Heart left ventricle (tissue), 16 donors: Measurements from ENCODE around the gene PLEKHG4. TPM values are rescaled to one million over a fixed set of nuclear protein-coding genes. Genes with fewer than 3 reads are reported as not detected.
A peak's percentile ranks its signal among the peaks of the same experiment; 100 is the strongest.

Experiments
- ATAC-seq, 4 donors: fragments of 200-7000 bp; cut with Tn5 transposase; one replicate each; pipeline ENCODE4 v1.9.1; 2020 to 2022; ENCODE audit warnings: moderate library complexity in 4 of 4, mild to moderate bottlenecking in 3 of 4, moderate number of reproducible peaks in 1 of 4
- DNase-seq, 5 donors: peaks; one replicate each; pipeline ENCODE4 v3.0.0-alpha.2; 2020
- H3K27ac ChIP-seq, 12 donors: fragments of 200-600 bp; sonication (generic) in 4 of 12; one replicate each; pipeline versions ENCODE4 v1.5.0 to v1.8.0; 2016 to 2022; ENCODE audit warnings: mild to moderate bottlenecking in 2 of 12
- H3K27me3 ChIP-seq, 9 donors: fragments of 200-600 bp; sonication (generic) in 2 of 9; one replicate each; pipeline versions ENCODE4 v1.5.1 to v1.8.0; 2016 to 2022; ENCODE audit warnings: mild to moderate bottlenecking in 3 of 9
- H3K36me3 ChIP-seq, 9 donors: fragments of 200-600 bp; sonication (generic) in 2 of 9; one replicate each; pipeline versions ENCODE4 v1.5.0 to v1.8.0; 2018 to 2022; ENCODE audit warnings: mild to moderate bottlenecking in 2 of 9
- H3K4me1 ChIP-seq, 12 donors: fragments of 200-600 bp; sonication (generic) in 4 of 12; one replicate each; pipeline versions ENCODE4 v1.5.0 to v1.8.0; 2016 to 2022; ENCODE audit warnings: mild to moderate bottlenecking in 3 of 12
- H3K4me3 ChIP-seq, 12 donors: fragments of 200-600 bp; sonication (generic) in 4 of 12; one replicate each; pipeline versions ENCODE4 v1.5.0 to v1.8.0; 2017 to 2022; ENCODE audit warnings: mild to moderate bottlenecking in 9 of 12, moderate library complexity in 4 of 12
- H3K9me3 ChIP-seq, 12 donors: fragments of 200-600 bp; sonication (generic) in 4 of 12; one replicate each; pipeline versions ENCODE4 v1.5.0 to v1.8.0; 2016 to 2022; ENCODE audit warnings: mild to moderate bottlenecking in 1 of 12
- CTCF ChIP-seq, 12 donors: fragments of 200-600 bp; sonication (generic) in 4 of 12; IDR thresholded peaks; one replicate each; pipeline versions ENCODE4 v1.5.0 to v1.8.0; 2018 to 2022; ENCODE audit warnings: antibody characterized with exemption in 12 of 12, mild to moderate bottlenecking in 5 of 12
- POLR2A ChIP-seq, 2 donors: fragments of 450-650 bp; IDR thresholded peaks; one replicate each; pipeline ENCODE4 v1.6.1; 2017; ENCODE audit warnings: antibody characterized with exemption in 2 of 2, mild to moderate bottlenecking in 2 of 2, moderate library complexity in 2 of 2
- WGBS, 4 donors: extraction: QIAGEN DNeasy Blood & Tissue Kit in 2 of 4; methylation state at CpG; one replicate each; pipeline versions ENCODE4 v1.1.5 to v1.1.7; 2013 to 2018; 5-methylcytosine and 5-hydroxymethylcytosine counted together
- intact Hi-C, 10 donors: fragments of 100-400 bp; cut with DNase I; formaldehyde crosslinking; loops; one replicate each; pipeline versions ENCODE4 v1.11.1 to v1.14.2; 2022
- polyA plus RNA-seq, 2 donors: library from polyadenylated mRNA; stranded (reverse); fragments of 200-250 nt; gene quantifications; one replicate each; pipeline ENCODE4 v1.2.3, GENCODE V29; 2013
- total RNA-seq, 9 donors: library from RNA; depleted of rRNA in 2 of 9; stranded (reverse); fragments of >200 nt in 2 of 9; fragmentation: NEBNext Ultra II Directional in 3 of 9; extraction: Animal tissue kit (Norgen Biotek cat#: 25700) in 3 of 9; gene quantifications; one replicate each; pipeline versions ENCODE4 v1.1.0 to v1.2.4, GENCODE V29; 2016 to 2023
- donor health status: ischemic (EF 13 %, LVEDD 7.1; RV severe dilation, severe dysfunction).
- donor health status: healthy with polysubstance abuse.
- donor health status: DM: no; HTN: yes; CAD: no.
- donor health status: DM: no; HTN: no; CAD: no.
- donor health status: ischemic (EF 25% LVEDD 6.9; RV normal size, moderate dysfunction).
- donor health status: ischemic (EF 25% LVEDD 5.7; RV mildly dilated, moderate dysfunction).
- donor health status: healthy.
- donor health status: DM: yes; HTN: yes; CAD: no.
- donor health status: ischemic (EF 35%, LVEDD 5.7; RV mildly dilated, moderate dysfunction).
- donor health status: nonischemic (EF 11% LVEDD 7.7; RV severe dilation, severe dysfunction).
- donor health status: DM: yes; HTN: yes; CAD: no.
- donor health status: PGD.
- donor health status: ischemic (EF 29% LVEDD 5.4; RV normal size, mild dysfunction).
- donor health status: nonischemic (EF 23%, LVEDD 6.1; RV moderate dilation, normal function).

PLEKHG4 gene
- total and polyA plus RNA-seq, 11 donors = 0.44 to 4.0 (median 1.2) TPM

GRCh38 chr16:67287960-67288359 lies 8.6 kb downstream of the PLEKHG4 start:
- WGBS, 4 donors = 93 to 96% (median 95%) methylated on average over 14 of the region's 14 CpGs
- ATAC-seq = no peak
- H3K4me3 ChIP-seq = no peak overlapping the region
- no peak overlapping the region for H3K27ac ChIP-seq
- TF ChIP-seq POLR2A (IDR thresholded peaks at IDR 0.05) (no peak), CTCF (IDR thresholded peaks at IDR 0.05) (no peak)
- no peaks in the 10 kb centered on the region for H3K27me3 ChIP-seq
- H3K4me1 ChIP-seq = no peaks in the 10 kb centered on the region
- DNase-seq = no peak
- intact Hi-C loops = loop anchor here in 3 of 10 donors (10.0 kb wide), 1 partner anchor 107 kb away; the partner anchor contains the start of gene TPPP3 (in 3 of the 3)
- no peaks in the 10 kb centered on the region for H3K36me3 ChIP-seq
- H3K9me3 ChIP-seq = no peaks in the 10 kb centered on the region

GRCh38 chr16:67291461-67291860 lies 12.1 kb downstream of the PLEKHG4 start:
- H3K27me3 ChIP-seq = peaks cover 0 to 6% (median 0%) of the 10 kb centered on the region in 9 donors
- intact Hi-C loops = no loop called here
- WGBS, 4 donors = 84 to 90% (median 87%) methylated on average over 5 to 7 of the region's 7 CpGs
- TF ChIP-seq CTCF (IDR thresholded peaks at IDR 0.05) (no peak), POLR2A (IDR thresholded peaks at IDR 0.05) (no peak)
- no peak overlapping the region for H3K27ac ChIP-seq
- H3K4me1 ChIP-seq = no peaks in the 10 kb centered on the region
- no peaks in the 10 kb centered on the region for H3K9me3 ChIP-seq
- no peak overlapping the region for H3K4me3 ChIP-seq
- H3K36me3 ChIP-seq = no peaks in the 10 kb centered on the region
- DNase-seq (peak in 1 of 5 donors; percentile 7), ATAC-seq (no peak)

DNA sequence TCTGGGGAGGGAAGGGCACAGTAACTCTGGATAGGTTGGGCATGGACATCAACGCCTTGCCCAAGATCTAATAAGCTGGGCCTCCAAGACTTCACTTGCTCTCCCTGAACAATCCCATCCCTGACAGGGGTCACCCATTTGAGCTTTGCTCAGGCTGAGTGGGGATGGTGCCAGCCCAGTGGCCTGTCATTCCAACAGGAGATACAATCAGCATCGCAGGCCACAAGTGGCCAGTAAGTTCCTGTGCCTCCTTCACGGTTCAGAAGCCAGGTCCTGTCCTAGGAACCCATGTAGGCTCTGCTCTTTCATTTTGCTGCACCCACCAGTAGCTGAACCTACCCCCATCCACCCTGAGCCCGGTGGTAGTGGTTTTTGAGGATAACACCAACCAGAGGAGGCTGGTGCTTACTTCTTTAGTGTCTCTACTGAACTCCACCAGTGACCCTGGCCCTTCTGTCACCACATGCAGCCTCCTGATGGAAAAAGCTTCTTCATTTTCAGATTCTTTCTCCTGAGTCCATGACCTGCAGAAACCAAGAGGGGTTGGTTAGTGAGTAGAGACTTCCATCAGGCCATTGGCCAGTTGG lies 14.9 kb downstream of the PLEKHG4 start:
- H3K9me3 ChIP-seq = no peaks in the 10 kb centered on the region
- ATAC-seq (no peak), DNase-seq (no peak)
- no peak overlapping the region for H3K4me3 ChIP-seq
- H3K27ac ChIP-seq = no peak overlapping the region
- peaks cover 0 to 6% (median 0%) of the 10 kb centered on the region in 9 donors for H3K27me3 ChIP-seq
- no peaks in the 10 kb centered on the region for H3K4me1 ChIP-seq
- no peaks in the 10 kb centered on the region for H3K36me3 ChIP-seq
- TF ChIP-seq CTCF (IDR thresholded peaks at IDR 0.05) (no peak), POLR2A (IDR thresholded peaks at IDR 0.05) (no peak)
- intact Hi-C loops = no loop called here
- WGBS, 4 donors = 86 to 91% (median 87%) methylated on average over 4 of the region's 4 CpGs

GRCh38 chr16:67294938-67295361 lies 15.6 kb downstream of the PLEKHG4 start:
- no peak for DNase-seq
- no peaks in the 10 kb centered on the region for H3K9me3 ChIP-seq
- no peaks in the 10 kb centered on the region for H3K4me1 ChIP-seq
- no peaks in the 10 kb centered on the region for H3K36me3 ChIP-seq
- H3K27me3 ChIP-seq = peaks cover 0 to 6% (median 0%) of the 10 kb centered on the region in 9 donors
- H3K27ac ChIP-seq = no peak overlapping the region
- ATAC-seq = no peak
- no peak overlapping the region for H3K4me3 ChIP-seq
- 56 to 69% (median 62%) methylated on average over 7 of the region's 7 CpGs for WGBS, 4 donors
- TF ChIP-seq POLR2A (IDR thresholded peaks at IDR 0.05) = no peak
- no peak for TF ChIP-seq CTCF (IDR thresholded peaks at IDR 0.05)
- intact Hi-C loops = no loop called here
